K562 (cell line): ENCODE data around the gene CRABP2. TPM values are rescaled to one million over a fixed set of nuclear protein-coding genes. Genes with fewer than 3 reads are reported as not detected.
A peak's percentile ranks its signal among the peaks of the same experiment; 100 is the strongest.

ENCODE experiments used
- ARNT ChIP-seq, 2 experiments: fragments of 450-650 bp; IDR thresholded peaks; 2 replicates each; pipeline ENCODE4 v1.6.1; 2016; ENCODE audit warnings: mild to moderate bottlenecking in 1 of 2
- ATF1 ChIP-seq, 2 experiments: fragments of 450-650 bp in 1 of 2; IDR thresholded peaks; 2 replicates each; pipeline ENCODE4 v1.6.1; 2016; ENCODE audit warnings: missing compliant biosample characterization in 1 of 2, missing genetic modification characterization in 1 of 2
- CC2D1A ChIP-seq: fragments of 450-650 bp; IDR thresholded peaks from 2 replicates; pipeline ENCODE4 v1.6.1; 2017; ENCODE audit warnings: mild to moderate bottlenecking
- EP300 ChIP-seq: IDR thresholded peaks from 2 replicates; pipeline ENCODE4 v1.6.1; 2012; ENCODE audit warnings: low read length, improper control_type of control experiment
- FOXK2 ChIP-seq, 2 experiments: fragments of 450-650 bp; IDR thresholded peaks in 1 of 2; conservative IDR thresholded peaks in 1 of 2; 2 replicates each; pipeline ENCODE4 v1.6.1; 2016; ENCODE audit warnings: low read depth in 2 of 2, mild to moderate bottlenecking in 1 of 2
- GABPB1 ChIP-seq: sonication (generic); formaldehyde crosslinking; IDR thresholded peaks from 2 replicates; pipeline ENCODE4 v1.8.0; 2022; ENCODE audit warnings: mild to moderate bottlenecking, missing genetic modification reagents
- JUN ChIP-seq, 2 experiments: sonication (generic) in 1 of 2; formaldehyde crosslinking in 1 of 2; IDR thresholded peaks; 2 replicates each; pipeline versions ENCODE4 v1.6.1 to v1.8.0; 2012 to 2022; ENCODE audit warnings: borderline replicate concordance in 2 of 2, mild to moderate bottlenecking in 2 of 2, improper control_type of control experiment in 1 of 2, low read depth in 1 of 2, low read length in 1 of 2, missing genetic modification reagents in 1 of 2
- NCOA1 ChIP-seq: fragments of 450-650 bp; IDR thresholded peaks from 2 replicates; pipeline ENCODE4 v1.6.1; 2016; ENCODE audit warnings: low read depth
- SPI1 ChIP-seq: IDR thresholded peaks from 2 replicates; pipeline ENCODE4 v1.6.1; 2011; ENCODE audit warnings: low read depth, low read length, control low read depth, borderline replicate concordance
- ZBTB1 ChIP-seq: sonication (generic); formaldehyde crosslinking; IDR thresholded peaks from 2 replicates; pipeline ENCODE4 v1.8.1; 2023; ENCODE audit warnings: missing genetic modification reagents, low read depth, mild to moderate bottlenecking, borderline replicate concordance
- polyA plus RNA-seq, 8 experiments: library from polyadenylated mRNA; depleted of rRNA in 4 of 8; stranded (reverse) in 5 of 8; unstranded in 3 of 8; fragments of >200 nt; fragmentation: Nextera tagmentation in 2 of 8; fragmentation: Illumina TruSeq in 1 of 8; extraction: Ambion mirVana in 2 of 8; extraction: Trizol in 1 of 8; gene quantifications; 2 replicates each; pipeline versions ENCODE4 v1.2.1 to v1.2.3, GENCODE V29; 2011 to 2014; ENCODE audit warnings: inconsistent platforms in 1 of 8, missing spikeins in 1 of 8
- total RNA-seq, 7 experiments: library from RNA; depleted of rRNA in 6 of 7; stranded (reverse); fragments of >200 nt in 6 of 7; fragmentation: Illumina TruSeq in 2 of 7; extraction: Trizol in 2 of 7; gene quantifications; 2 replicates each; pipeline versions ENCODE4 v1.2.1 to v1.2.3, GENCODE V29; 2011 to 2021; ENCODE audit warnings: low replicate concordance in 1 of 7
- TF ChIP-seq, protein P1 (sequence below), 2 experiments: fragments of 450-650 bp; formaldehyde crosslinking in 1 of 2; IDR thresholded peaks; 2 replicates each; pipeline versions ENCODE4 v1.4.0 to v1.6.1; 2014 to 2020; ENCODE audit warnings: mild to moderate bottlenecking in 2 of 2, borderline replicate concordance in 1 of 2, low read depth in 1 of 2
- TF ChIP-seq, protein P2 (sequence below): fragments of 200-800 bp; sonication (Bioruptor generic); IDR thresholded peaks from 2 replicates; pipeline ENCODE4 v1.6.1; 2017; ENCODE audit warnings: missing genetic modification characterization, missing compliant biosample characterization
- TF ChIP-seq, protein P3 (sequence below): fragments of 450-650 bp; IDR thresholded peaks from 2 replicates; pipeline ENCODE4 v1.6.1; 2014; ENCODE audit warnings: low read depth, mild to moderate bottlenecking, moderate library complexity, borderline replicate concordance

CRABP2 gene
- total and polyA plus RNA-seq, 9 of the 15 experiments (the other 6 are each of a cell fraction or from before 2014, with no cell fraction given) = 0.30 to 2.5 (median 0.82) TPM

DNA sequence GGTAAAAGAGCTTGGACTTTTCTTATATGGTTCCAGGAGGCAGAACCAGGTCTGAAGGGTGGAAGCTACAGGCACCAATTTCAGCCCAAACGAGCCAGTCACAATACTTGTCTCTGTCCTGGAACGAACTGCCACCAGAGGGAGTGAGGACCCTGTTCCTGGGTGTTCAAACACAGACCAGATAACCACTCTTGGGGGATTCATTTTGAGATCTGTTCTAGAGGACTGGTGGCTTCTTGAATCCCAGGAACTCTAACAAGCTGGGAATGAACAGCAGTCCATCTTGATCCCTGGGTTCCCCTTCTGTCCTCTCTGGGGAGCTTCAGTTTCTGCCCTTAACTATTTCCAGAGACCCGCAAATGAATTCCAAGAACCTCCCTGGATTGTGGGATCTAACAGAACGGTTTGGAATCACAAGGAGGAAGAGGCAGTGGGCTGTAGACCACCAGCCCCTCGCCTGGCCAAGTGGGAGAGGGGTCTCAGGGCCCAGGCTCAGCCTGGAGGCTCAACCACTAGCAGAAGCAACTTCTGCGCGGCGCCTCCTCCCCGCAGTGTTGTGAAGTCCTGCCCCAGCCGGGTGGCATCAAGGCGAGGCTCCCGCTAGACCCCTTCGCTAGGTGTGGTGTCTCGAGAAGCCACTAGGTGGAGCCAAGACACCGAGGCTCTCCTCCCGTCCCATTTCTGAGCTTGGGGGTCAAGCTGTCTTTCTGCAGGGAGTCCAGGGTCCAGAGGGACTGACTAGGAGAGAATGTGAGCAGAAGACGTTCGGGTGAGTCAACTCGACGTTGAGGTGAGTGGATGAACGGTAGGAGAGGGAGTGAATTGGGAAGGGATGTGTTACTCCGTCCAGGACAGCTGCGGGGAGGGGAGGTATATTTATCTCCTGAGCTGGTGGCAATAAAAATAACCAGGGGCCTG is 16.1 kb downstream of the CRABP2 start (continued):
- TF ChIP-seq JUN (IDR thresholded peaks at IDR 0.05; ENCODE audit: borderline replicate concordance, low read depth, low read length) (0 out of 2 replicates have a peak, but pooled peaks have one; percentile 15), JUN (CRISPR knock-in tag; IDR thresholded peaks at IDR 0.05; ENCODE audit: borderline replicate concordance) (no peak), SPI1 (0 out of 2 replicates have a peak, but pooled peaks have one; percentile 12), ARNT (IDR thresholded peaks at IDR 0.05) (peak in 1 of 2 experiments; percentile 21; a peak in 1 of 4 replicates), ZBTB1 (CRISPR knock-in tag) (peak; percentile 64), EP300 (0 out of 2 replicates have a peak, but pooled peaks have one; percentile 12), FOXK2 (conservative IDR thresholded peaks at IDR 0.05 in 1 of 2, IDR thresholded peaks at IDR 0.05 in 1 of 2; ENCODE audit: low read depth in 2 of 2) (no peak; a peak in 1 of 4 replicates), ATF1 (CRISPR knock-in tag; IDR thresholded peaks at IDR 0.05) (no peak), ATF1 (tag; IDR thresholded peaks at IDR 0.05) (peak; percentile 29; the same call in 1 of the 2 replicates), NCOA1 (0 out of 2 replicates have a peak, but pooled peaks have one; percentile 11), CC2D1A (peak; percentile 85), GABPB1 (CRISPR knock-in tag) (peak; percentile 73)
- TF ChIP-seq, protein P1, sequence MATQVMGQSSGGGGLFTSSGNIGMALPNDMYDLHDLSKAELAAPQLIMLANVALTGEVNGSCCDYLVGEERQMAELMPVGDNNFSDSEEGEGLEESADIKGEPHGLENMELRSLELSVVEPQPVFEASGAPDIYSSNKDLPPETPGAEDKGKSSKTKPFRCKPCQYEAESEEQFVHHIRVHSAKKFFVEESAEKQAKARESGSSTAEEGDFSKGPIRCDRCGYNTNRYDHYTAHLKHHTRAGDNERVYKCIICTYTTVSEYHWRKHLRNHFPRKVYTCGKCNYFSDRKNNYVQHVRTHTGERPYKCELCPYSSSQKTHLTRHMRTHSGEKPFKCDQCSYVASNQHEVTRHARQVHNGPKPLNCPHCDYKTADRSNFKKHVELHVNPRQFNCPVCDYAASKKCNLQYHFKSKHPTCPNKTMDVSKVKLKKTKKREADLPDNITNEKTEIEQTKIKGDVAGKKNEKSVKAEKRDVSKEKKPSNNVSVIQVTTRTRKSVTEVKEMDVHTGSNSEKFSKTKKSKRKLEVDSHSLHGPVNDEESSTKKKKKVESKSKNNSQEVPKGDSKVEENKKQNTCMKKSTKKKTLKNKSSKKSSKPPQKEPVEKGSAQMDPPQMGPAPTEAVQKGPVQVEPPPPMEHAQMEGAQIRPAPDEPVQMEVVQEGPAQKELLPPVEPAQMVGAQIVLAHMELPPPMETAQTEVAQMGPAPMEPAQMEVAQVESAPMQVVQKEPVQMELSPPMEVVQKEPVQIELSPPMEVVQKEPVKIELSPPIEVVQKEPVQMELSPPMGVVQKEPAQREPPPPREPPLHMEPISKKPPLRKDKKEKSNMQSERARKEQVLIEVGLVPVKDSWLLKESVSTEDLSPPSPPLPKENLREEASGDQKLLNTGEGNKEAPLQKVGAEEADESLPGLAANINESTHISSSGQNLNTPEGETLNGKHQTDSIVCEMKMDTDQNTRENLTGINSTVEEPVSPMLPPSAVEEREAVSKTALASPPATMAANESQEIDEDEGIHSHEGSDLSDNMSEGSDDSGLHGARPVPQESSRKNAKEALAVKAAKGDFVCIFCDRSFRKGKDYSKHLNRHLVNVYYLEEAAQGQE (IDR thresholded peaks at IDR 0.05; ENCODE audit: borderline replicate concordance) = peak; percentile 95
- TF ChIP-seq, protein P1 (CRISPR knock-in tag; IDR thresholded peaks at IDR 0.05; ENCODE audit: low read depth) = no peak
- TF ChIP-seq, protein P2, sequence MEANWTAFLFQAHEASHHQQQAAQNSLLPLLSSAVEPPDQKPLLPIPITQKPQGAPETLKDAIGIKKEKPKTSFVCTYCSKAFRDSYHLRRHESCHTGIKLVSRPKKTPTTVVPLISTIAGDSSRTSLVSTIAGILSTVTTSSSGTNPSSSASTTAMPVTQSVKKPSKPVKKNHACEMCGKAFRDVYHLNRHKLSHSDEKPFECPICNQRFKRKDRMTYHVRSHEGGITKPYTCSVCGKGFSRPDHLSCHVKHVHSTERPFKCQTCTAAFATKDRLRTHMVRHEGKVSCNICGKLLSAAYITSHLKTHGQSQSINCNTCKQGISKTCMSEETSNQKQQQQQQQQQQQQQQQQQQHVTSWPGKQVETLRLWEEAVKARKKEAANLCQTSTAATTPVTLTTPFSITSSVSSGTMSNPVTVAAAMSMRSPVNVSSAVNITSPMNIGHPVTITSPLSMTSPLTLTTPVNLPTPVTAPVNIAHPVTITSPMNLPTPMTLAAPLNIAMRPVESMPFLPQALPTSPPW (CRISPR knock-in tag) = peak; percentile 61
- TF ChIP-seq, protein P3, sequence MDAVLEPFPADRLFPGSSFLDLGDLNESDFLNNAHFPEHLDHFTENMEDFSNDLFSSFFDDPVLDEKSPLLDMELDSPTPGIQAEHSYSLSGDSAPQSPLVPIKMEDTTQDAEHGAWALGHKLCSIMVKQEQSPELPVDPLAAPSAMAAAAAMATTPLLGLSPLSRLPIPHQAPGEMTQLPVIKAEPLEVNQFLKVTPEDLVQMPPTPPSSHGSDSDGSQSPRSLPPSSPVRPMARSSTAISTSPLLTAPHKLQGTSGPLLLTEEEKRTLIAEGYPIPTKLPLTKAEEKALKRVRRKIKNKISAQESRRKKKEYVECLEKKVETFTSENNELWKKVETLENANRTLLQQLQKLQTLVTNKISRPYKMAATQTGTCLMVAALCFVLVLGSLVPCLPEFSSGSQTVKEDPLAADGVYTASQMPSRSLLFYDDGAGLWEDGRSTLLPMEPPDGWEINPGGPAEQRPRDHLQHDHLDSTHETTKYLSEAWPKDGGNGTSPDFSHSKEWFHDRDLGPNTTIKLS = 0 out of 2 replicates have a peak, but pooled peaks have one; percentile 35
